Measurements from ENCODE around the gene KIF16B. TPM values are rescaled to one million over a fixed set of nuclear protein-coding genes. Genes with fewer than 3 reads are reported as not detected.

KIF16B gene
- total and polyA plus RNA-seq, 4 donors: 5.1 to 19.7 (median 8.4) TPM

- TF ChIP-seq CTCF (IDR thresholded peaks at IDR 0.05; ENCODE audit: low read depth, low read length, missing input control) (no peak), SP1 (IDR thresholded peaks at IDR 0.05) (no peak), MAX (IDR thresholded peaks at IDR 0.05) (no peak)
Measured at GRCh38 chr20:16263582-16263981, 309.7 kb downstream of the KIF16B start (continued).

- H3K27me3 ChIP-seq (ENCODE audit: control insufficient read depth in 4 of 4, insufficient read depth in 4 of 4, low read length in 3 of 4): no peaks in the 10 kb centered on the region
- no peak for DNase-seq (ENCODE audit: low spot score)
- no peaks in the 10 kb centered on the region for H3K4me1 ChIP-seq (ENCODE audit: control insufficient read depth in 4 of 4, insufficient read depth in 4 of 4, low read length in 3 of 4)
- no peak overlapping the region for H3K4me3 ChIP-seq (ENCODE audit: low read depth in 1 of 3, low read length in 3 of 3)
- peaks cover 3 to 9% (median 7%) of the 10 kb centered on the region in 4 donors for H3K9me3 ChIP-seq (ENCODE audit: control insufficient read depth in 4 of 4, low read length in 3 of 4)
- H3K27ac ChIP-seq (ENCODE audit: low read depth in 1 of 2, low read length in 2 of 2): no peak overlapping the region
- TF ChIP-seq NR2F2 (IDR thresholded peaks at IDR 0.05) (peak; percentile 81), EGR1 (IDR thresholded peaks at IDR 0.05; ENCODE audit: low read depth in 2 of 2) (no peak), YY1 (IDR thresholded peaks at IDR 0.05) (no peak), CTCF (IDR thresholded peaks at IDR 0.05; ENCODE audit: low read depth, low read length, missing input control) (no peak)
- no peaks in the 10 kb centered on the region for H3K36me3 ChIP-seq (ENCODE audit: control insufficient read depth in 4 of 4, insufficient read depth in 3 of 4, low read depth in 1 of 4, low read length in 3 of 4)
- WGBS: 46% methylated on average over 5 of the region's 5 CpGs
- H3K9ac ChIP-seq (ENCODE audit: low read depth in 1 of 2, low read length in 2 of 2): no peak overlapping the region
Measured at GRCh38 chr20:16262594-16262993, 310.7 kb downstream of the KIF16B start.

- Histone ChIP-seq H3K9ac (ENCODE audit: low read depth in 1 of 2, low read length in 2 of 2) (no peak overlapping the region), H3K27ac (ENCODE audit: low read depth in 1 of 2, low read length in 2 of 2) (no peak overlapping the region), H3K9me3 (ENCODE audit: control insufficient read depth in 4 of 4, low read length in 3 of 4) (peaks cover 3 to 9% (median 6%) of the 10 kb centered on the region in 4 donors), H3K27me3 (ENCODE audit: control insufficient read depth in 4 of 4, insufficient read depth in 4 of 4, low read length in 3 of 4) (no peaks in the 10 kb centered on the region), H3K36me3 (ENCODE audit: control insufficient read depth in 4 of 4, insufficient read depth in 3 of 4, low read depth in 1 of 4, low read length in 3 of 4) (no peaks in the 10 kb centered on the region), H3K4me3 (ENCODE audit: low read depth in 1 of 3, low read length in 3 of 3) (no peak overlapping the region), H3K4me1 (ENCODE audit: control insufficient read depth in 4 of 4, insufficient read depth in 4 of 4, low read length in 3 of 4) (no peaks in the 10 kb centered on the region)
- no peak for DNase-seq (ENCODE audit: low spot score)
- 56% methylated on average over 2 of the region's 2 CpGs for WGBS
- TF ChIP-seq HNF4A (conservative IDR thresholded peaks at IDR 0.05): no peak
Measured at GRCh38 chr20:16261733-16262273, 311.4 kb downstream of the KIF16B start.

GRCh38 chr20:16260911-16261310, 312.3 kb downstream of the KIF16B start:
- Histone ChIP-seq H3K27ac (ENCODE audit: low read depth in 1 of 2, low read length in 2 of 2) (no peak overlapping the region), H3K4me3 (ENCODE audit: low read depth in 1 of 3, low read length in 3 of 3) (no peak overlapping the region), H3K4me1 (ENCODE audit: control insufficient read depth in 4 of 4, insufficient read depth in 4 of 4, low read length in 3 of 4) (no peaks in the 10 kb centered on the region), H3K9ac (ENCODE audit: low read depth in 1 of 2, low read length in 2 of 2) (no peak overlapping the region), H3K36me3 (ENCODE audit: control insufficient read depth in 4 of 4, insufficient read depth in 3 of 4, low read depth in 1 of 4, low read length in 3 of 4) (no peaks in the 10 kb centered on the region), H3K27me3 (ENCODE audit: control insufficient read depth in 4 of 4, insufficient read depth in 4 of 4, low read length in 3 of 4) (no peaks in the 10 kb centered on the region), H3K9me3 (ENCODE audit: control insufficient read depth in 4 of 4, low read length in 3 of 4) (peaks cover 0 to 2% (median under 1%) of the 10 kb centered on the region in 4 donors)
- WGBS: 90% methylated on average over 7 of the region's 7 CpGs
- no peak for DNase-seq (ENCODE audit: low spot score)
- no peak for TF ChIP-seq GABPA (IDR thresholded peaks at IDR 0.05 in 1 of 2, conservative IDR thresholded peaks at IDR 0.05 in 1 of 2)
- TF ChIP-seq REST (IDR thresholded peaks at IDR 0.05): no peak
- no peak for TF ChIP-seq JUND (IDR thresholded peaks at IDR 0.05)
- TF ChIP-seq FOXA1 (IDR thresholded peaks at IDR 0.05): no peak
- TF ChIP-seq HNF4G (IDR thresholded peaks at IDR 0.05): no peak
- TF ChIP-seq EGR1 (IDR thresholded peaks at IDR 0.05; ENCODE audit: low read depth in 2 of 2): no peak
- no peak for TF ChIP-seq ATF3 (IDR thresholded peaks at IDR 0.05)
- TF ChIP-seq TAF1 (conservative IDR thresholded peaks at IDR 0.05): no peak
- no peak for TF ChIP-seq RXRA (IDR thresholded peaks at IDR 0.05)
- no peak for TF ChIP-seq SP1 (IDR thresholded peaks at IDR 0.05)
- TF ChIP-seq YY1 (IDR thresholded peaks at IDR 0.05): no peak
- TF ChIP-seq ZBTB33 (IDR thresholded peaks at IDR 0.05): no peak
- TF ChIP-seq NR2F2 (IDR thresholded peaks at IDR 0.05): no peak

Data from liver (tissue), 9 donors.